ENCODE data around the gene KCNE4.

Gene KCNE4

DNA sequence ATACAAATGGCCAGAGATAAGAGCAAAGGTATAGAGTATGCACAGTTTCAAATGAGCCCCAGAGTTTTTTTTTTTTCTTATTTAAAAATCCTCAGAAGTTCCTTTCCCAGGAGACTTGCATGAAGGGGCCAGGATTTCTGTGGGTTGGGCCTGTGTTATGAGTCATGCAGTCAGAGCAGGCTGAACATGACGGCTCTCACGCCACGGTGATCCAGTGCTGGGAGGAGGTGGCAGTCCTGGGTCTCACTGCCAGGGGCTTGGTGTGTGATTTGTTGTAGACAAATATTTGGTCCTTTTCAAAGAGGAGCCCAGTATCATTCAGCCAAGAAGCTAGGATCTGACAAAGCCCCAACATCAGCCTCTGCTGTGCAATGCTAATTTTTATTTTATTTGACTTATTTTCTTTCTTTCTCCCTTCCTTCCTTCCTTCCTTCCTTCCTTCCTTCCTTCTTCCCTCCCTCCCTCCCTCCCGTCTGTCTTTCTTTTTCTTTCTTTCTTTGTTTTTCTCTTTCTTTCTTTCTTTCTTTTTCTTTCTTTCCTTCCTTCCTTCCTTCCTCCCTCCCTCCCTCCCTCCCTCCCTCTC is 10.4 kb upstream of the KCNE4 start:
- no peak for DNase-seq (ENCODE audit: low spot score)

DNA sequence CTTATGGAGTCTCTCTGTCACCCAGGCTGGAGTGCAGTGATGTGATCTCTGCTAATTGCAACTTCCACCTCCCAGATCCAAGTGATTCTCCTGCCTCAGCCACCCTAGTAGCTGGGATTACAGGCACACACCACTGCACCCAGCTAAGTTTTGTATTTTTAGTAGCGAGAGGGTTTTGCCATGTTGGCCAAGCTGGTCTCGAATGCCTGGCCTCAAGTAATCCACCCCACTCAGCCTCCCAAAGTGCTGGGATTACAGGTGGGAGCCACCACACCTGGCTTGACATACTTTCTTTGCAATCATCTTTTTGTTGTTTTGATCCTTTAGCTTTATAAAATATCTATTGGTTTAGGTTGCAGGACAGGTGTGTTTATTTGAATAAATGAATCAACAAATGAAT is 9.7 kb upstream of the KCNE4 start:
- no peak for DNase-seq (ENCODE audit: low spot score)

- no peak for DNase-seq (ENCODE audit: low spot score)
These were observed 9.3 kb upstream of the KCNE4 start for GRCh38 chr2:223042704-223043118.

DNA sequence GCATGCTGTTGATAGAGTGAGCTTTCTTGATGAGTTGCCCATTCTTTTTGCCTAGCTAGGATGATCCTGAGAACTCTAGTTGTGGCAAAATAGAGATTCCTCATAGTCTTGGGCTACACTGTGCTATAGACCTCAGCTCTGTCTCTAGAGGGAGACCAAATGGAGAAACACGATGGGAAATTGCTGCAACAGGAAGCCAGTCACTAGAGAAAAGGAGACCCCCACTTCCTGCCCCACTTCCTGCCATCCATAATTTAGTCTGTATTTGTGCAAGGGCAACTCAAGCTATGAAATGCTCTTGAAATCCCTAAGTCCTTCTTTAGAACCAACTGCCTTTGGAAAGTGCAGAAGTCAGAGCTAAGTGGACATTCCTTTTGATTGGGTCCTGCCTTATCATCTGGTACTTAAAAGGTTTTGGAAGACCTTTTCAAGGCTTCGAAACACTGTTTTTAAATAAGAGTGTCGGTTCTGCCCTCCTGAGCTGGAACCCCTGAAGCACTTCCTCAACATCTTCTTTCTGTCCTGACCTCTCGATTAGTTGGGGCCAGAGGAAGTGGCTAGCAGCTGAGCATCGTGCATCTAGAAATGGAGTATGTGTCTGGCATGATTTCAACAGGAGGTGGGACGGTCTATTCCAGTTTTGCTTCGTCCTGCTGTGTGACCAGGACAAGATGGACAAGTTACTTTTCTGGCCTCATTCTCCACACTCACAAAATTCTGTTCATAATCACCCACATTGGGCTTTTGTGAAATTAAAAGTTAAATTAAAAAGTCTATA is 8.6 kb upstream of the KCNE4 start:
- no peak for DNase-seq (ENCODE audit: low spot score)

DNA sequence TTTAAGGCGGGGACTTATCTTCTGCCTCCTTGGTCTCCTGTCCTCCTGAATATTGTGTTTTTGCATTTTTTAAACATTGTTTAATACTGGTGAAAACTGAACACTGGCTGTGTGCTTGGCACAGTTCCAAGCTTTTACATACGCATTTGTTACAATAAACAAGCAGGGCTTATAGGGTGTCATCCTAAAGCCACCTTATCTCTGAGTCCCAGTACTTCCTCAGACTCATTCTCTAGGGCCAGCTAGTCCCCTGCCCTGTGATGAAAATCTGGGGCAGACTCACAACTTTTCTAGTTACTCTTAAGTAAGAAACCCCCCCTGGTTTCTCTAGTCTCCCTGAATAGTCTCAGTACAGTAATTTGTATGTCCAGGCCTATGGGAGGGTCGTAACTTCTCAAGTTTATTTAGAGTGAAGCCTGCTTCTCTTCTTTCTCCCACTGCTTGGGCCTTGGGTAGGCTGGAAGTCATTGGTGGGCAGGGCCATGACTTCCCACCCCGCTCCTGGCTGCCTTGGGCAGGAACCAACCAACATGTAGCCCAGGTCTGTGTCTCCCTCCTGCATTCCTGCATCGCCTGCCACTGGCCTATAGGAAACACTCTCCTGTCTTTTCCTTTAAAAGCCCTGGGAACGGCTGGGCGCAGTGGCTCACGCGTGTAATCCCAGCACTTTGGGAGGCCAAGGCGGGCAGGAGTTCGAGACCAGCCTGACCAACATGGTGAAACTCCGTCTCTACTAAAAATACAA is 7.7 kb upstream of the KCNE4 start:
- peak; percentile 9 for DNase-seq (ENCODE audit: low spot score)

GRCh38 chr2:223044916-223045700 is 6.9 kb upstream of the KCNE4 start:
- no peak for DNase-seq (ENCODE audit: low spot score)

DNA sequence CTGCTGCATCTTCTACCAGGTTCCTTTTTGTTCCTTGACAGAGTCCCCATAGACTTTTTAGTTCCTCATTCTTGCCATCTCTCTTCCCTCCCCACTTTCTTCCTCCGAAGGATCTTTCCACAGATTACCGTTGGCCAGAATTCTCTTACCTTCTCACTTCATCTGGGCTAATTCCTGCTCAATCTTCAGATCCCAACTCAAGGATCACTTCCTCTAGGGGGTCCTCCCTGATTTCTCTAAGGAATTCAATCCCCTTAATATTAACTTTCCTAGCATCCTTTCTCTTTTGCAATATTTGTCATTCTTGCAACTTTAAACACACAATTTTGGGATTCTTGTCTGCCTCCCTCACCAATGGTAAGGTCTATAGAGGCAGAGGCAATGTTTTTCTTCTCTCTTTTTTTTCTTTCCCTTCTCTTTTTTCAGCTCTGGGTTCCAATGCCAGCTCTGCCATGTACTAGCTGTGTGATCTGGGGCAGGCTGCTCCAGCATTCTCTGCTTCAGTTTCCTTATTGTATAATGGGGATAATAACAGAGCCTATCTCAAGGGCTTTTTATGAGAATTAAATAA is 5.4 kb upstream of the KCNE4 start:
- no peak for DNase-seq (ENCODE audit: low spot score)

- DNase-seq (ENCODE audit: low spot score), result no peak
These were observed 4.7 kb upstream of the KCNE4 start for GRCh38 chr2:223047260-223047761.

GRCh38 chr2:223048519-223048918 is 3.5 kb upstream of the KCNE4 start:
- no peak for DNase-seq (ENCODE audit: low spot score)

- no peak for DNase-seq (ENCODE audit: low spot score)
These were observed 2.6 kb upstream of the KCNE4 start for GRCh38 chr2:223049356-223049755.

GRCh38 chr2:223050188-223050587 is 1.8 kb upstream of the KCNE4 start:
- DNase-seq (ENCODE audit: low spot score), result no peak

GRCh38 chr2:223050900-223051504 is 988 bp upstream of the KCNE4 start:
- no peak for DNase-seq (ENCODE audit: low spot score)

GRCh38 chr2:223052548-223053483 is 826 bp downstream of the KCNE4 start:
- DNase-seq (ENCODE audit: low spot score), result no peak

DNA sequence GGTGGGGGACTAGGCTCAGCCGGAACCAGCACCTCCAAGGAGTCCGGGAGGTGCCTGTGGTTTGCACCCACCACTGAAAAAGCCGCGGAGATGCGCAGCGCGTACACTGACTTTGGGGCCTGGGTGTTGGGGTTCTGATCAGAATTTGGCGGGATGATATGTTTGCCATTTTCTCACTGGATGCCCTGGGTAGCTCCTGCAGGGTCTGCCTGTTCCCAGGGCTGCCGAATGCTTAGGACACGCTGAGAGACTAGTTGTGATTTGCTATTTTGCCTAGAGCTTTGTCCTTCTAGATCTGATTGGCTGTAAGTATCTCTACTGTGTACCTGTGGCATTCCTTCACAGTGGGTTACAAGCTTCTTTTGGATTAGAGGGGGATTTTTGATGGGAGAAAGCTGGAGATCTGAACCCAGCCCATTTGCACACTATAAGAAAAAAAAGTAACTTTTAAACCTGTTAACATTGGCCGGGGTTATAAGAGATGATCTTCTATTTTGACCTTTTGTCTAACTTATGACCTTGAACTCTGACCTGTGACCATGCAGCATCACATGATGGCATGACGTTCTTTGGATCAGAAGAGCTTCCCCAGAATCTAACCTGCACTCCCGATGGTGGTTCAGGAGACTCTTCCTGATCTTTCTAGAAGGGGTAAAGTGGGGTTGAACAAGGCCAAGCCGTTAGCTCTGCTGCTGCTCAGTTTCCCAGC is 1.6 kb downstream of the KCNE4 start:
- no peak for DNase-seq (ENCODE audit: low spot score)

DNA sequence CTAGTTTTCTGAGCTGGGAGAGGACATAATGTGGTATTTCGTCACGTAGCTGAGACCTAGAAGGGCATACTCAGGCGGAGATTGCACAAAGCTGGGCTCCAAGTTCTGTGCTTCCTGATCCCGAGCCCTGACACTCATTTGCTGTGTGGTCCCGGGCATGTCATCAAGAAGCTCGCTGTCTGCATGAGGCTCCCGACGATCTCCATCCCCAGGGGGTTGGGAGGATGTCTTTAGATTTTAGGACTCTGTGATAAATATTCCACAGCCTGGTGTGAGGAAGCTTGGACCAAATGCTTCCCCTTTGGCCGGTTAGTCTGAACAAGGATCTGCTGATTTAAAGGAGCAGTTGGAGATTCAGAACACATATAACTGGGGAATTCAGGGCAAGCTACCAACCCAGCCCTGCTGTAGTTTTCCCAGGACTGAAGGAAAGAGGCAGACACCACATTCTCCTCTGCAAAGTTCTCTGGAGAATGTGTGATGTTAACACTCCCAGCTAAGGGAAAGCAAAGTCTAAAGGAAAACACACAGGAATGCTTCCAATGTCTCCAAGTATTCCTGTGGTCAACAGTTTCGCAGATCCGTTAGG is 2.3 kb downstream of the KCNE4 start:
- no peak for DNase-seq (ENCODE audit: low spot score)

DNA sequence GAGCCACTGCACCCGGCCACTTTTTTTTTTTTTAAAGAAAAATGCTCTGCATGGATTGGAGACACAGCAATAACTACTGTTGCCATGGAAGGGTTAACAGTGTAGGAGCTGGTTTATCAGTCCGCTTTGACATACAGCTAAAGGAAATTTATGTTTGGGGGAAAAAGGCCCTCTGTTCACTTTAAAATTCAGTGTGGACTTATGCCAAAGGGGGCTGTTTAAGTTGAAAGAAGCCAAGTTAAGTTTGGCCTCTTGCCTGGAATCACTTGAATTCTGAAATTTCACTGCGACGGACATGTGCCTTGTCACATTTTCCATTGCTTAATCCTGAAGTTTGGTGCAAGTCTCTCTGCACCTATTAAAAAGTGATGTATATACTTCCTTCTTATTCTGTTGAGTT is 3.1 kb downstream of the KCNE4 start:
- DNase-seq (ENCODE audit: low spot score), result no peak

GRCh38 chr2:223055836-223056235 is 3.8 kb downstream of the KCNE4 start:
- no peak for DNase-seq (ENCODE audit: low spot score)

GRCh38 chr2:223056701-223057418 is 4.9 kb downstream of the KCNE4 start:
- no peak for DNase-seq (ENCODE audit: low spot score)

GRCh38 chr2:223057569-223057968 is 5.6 kb downstream of the KCNE4 start:
- no peak for DNase-seq (ENCODE audit: low spot score)
